Right atrium auricular region (tissue), 2 donors: ENCODE data around the gene HEMK1. TPM values are rescaled to one million over a fixed set of nuclear protein-coding genes. Genes with fewer than 3 reads are reported as not detected.

Source experiments
- DNase-seq: peaks from one replicate; pipeline ENCODE4 v3.0.0-alpha.2; 2019; ENCODE audit warnings: low spot score
- H3K27ac ChIP-seq, 2 donors: fragments of 200-600 bp; sonication (generic); 1 replicate in 1 of 2; 2 replicates in 1 of 2; pipeline ENCODE4 v1.5.1; 2016 to 2019
- H3K27me3 ChIP-seq, 2 donors: fragments of 200-600 bp; sonication (generic); one replicate each; pipeline versions ENCODE4 v1.5.1 to v1.6.0; 2017 to 2019
- H3K36me3 ChIP-seq: fragments of 200-600 bp; sonication (generic); one replicate; pipeline ENCODE4 v1.5.1; 2016
- H3K4me1 ChIP-seq, 2 donors: fragments of 200-600 bp; sonication (generic); one replicate each; pipeline versions ENCODE4 v1.5.1 to v1.6.0; 2017 to 2019
- H3K4me3 ChIP-seq, 2 donors: fragments of 200-600 bp; sonication (generic); 1 replicate in 1 of 2; 2 replicates in 1 of 2; pipeline ENCODE4 v1.5.1; 2017 to 2019; ENCODE audit warnings: mild to moderate bottlenecking in 1 of 2, moderate library complexity in 1 of 2
- H3K9me3 ChIP-seq, 2 donors: fragments of 200-600 bp; sonication (generic); one replicate each; pipeline ENCODE4 v1.5.1; 2019
- CTCF ChIP-seq, 2 donors: fragments of 200-600 bp; sonication (generic); IDR thresholded peaks; one replicate each; pipeline ENCODE4 v1.5.1; 2019; ENCODE audit warnings: antibody characterized with exemption in 2 of 2
- total RNA-seq, 2 donors: library from RNA; depleted of rRNA; stranded (reverse); fragments of >200 nt; gene quantifications; one replicate each; pipeline ENCODE4 v1.1.0, GENCODE V29; 2016

Gene HEMK1
- total RNA-seq = 1 to 10 TPM; 7.2 to 9.6 TPM

DNA sequence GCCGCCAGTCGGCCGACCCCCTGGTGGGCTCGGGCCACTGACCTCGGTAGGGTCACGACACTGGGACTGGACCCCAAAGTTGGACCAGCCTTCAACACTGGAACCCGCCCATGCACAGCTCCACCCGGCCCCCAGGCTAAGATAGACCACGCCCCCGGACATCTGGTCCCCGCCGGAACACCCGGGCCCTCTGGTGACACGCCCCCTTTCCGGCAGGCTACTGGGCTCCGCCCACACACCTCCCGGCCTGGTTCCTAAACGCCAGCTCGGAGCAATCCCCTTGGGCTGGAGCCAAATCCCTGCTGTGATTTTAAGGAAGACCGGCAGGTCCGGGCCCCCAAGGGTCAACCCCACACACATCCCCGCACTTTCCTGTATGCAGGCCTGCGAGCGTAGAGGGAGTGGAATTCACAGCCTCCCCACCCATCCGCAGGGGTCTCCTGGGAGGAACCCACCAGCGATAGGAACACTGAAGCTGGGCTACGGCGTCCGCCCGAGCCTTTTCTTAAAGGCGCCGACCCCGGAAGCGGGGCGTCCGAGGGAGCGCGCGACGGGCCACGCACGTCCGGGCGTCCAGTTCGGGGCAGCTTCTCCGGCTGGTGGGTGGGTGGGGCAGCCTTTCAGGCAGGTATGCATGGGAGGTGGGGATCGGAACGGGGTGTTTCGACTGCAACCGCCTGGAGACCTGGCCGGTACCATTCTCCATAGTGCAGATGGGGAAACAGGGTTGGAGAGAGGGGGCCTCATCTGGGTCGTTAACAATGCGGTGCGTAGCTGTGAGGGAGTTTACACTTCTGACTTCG lies at the start of gene HEMK1:
HEMK1 (plus strand) TSS at position 576 of the 803 bp plus-strand sequence. CDS start 1,583 bp downstream, outside the sequence.
- peak; percentile 97 for DNase-seq
- H3K27me3 ChIP-seq = no peaks in the 10 kb centered on the region
- H3K4me3 ChIP-seq = peak within 1 kb of the TSS; percentile 75 to 77
- no peak for TF ChIP-seq CTCF (IDR thresholded peaks at IDR 0.05)
- H3K27ac ChIP-seq = peak within 1 kb of the TSS; percentile 91 to 95
- H3K4me1 ChIP-seq = peaks cover 0 to 35% of the 10 kb centered on the region in 2 donors
- no peaks in the 10 kb centered on the region for H3K36me3 ChIP-seq
- H3K9me3 ChIP-seq = no peaks in the 10 kb centered on the region

GRCh38 chr3:50520849-50521248 lies 48.5 kb upstream of the HEMK1 start:
- TF ChIP-seq CTCF (IDR thresholded peaks at IDR 0.05) = no peak
- Histone ChIP-seq H3K27ac (no peak overlapping the region), H3K4me3 (no peak overlapping the region), H3K36me3 (no peaks in the 10 kb centered on the region), H3K9me3 (no peaks in the 10 kb centered on the region), H3K4me1 (peaks cover 0 to 13% of the 10 kb centered on the region in 2 donors), H3K27me3 (no peaks in the 10 kb centered on the region)
- DNase-seq = no peak

DNA sequence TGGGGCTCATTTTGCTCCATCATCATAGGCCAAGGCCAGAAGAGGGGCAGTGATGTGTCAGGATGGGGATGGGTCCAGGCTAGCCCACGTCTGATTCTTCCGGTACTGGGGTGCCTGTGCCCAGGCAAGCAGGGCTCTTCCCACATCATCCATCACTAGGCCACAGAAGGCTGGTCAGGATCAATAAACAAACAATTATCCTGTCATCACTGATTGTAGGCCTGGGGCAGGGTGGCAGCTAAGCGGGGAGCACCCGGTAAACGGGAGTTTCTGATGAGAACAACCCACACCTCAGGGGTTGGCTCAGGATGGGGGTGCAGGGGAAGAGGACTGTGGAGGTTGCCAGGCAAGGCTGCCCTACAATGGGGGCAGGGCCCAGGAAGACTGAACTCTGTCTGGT lies 47.8 kb upstream of the HEMK1 start:
- DNase-seq = no peak
- no peaks in the 10 kb centered on the region for H3K27me3 ChIP-seq
- H3K4me1 ChIP-seq = peaks cover 0 to 6% of the 10 kb centered on the region in 2 donors
- H3K9me3 ChIP-seq = no peaks in the 10 kb centered on the region
- no peak overlapping the region for H3K27ac ChIP-seq
- H3K4me3 ChIP-seq = no peak overlapping the region
- no peak for TF ChIP-seq CTCF (IDR thresholded peaks at IDR 0.05)
- H3K36me3 ChIP-seq = no peaks in the 10 kb centered on the region

DNA sequence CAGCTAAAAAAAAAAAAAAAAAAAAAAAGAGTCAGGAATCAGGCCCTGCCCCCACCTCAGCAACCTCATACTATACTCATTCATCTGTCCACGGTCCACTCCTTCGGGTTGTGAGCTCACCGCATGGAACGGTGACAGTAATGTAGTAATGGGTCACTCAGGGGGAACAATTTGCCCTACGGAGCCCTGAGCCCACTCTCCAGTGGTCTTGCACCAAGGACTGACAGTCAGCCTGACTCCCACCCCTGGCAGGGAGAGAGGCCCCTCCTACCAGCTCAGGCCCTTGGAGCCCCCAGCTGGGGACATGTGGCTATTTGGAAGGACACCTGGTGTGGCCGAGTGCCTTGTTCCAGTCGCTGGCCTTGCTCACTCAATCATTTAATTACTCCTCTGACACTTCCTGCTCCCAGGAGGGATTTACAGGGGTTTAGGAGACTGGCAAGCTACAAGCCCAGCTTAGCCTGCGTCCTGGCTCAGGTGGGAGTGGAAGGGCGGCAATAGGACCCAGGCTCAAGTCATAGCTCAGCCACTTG lies 46.0 kb upstream of the HEMK1 start:
- TF ChIP-seq CTCF (IDR thresholded peaks at IDR 0.05) = no peak
- no peak overlapping the region for H3K27ac ChIP-seq
- no peak for DNase-seq
- H3K4me1 ChIP-seq = no peaks in the 10 kb centered on the region
- no peaks in the 10 kb centered on the region for H3K27me3 ChIP-seq
- H3K36me3 ChIP-seq = no peaks in the 10 kb centered on the region
- H3K9me3 ChIP-seq = no peaks in the 10 kb centered on the region
- no peak overlapping the region for H3K4me3 ChIP-seq

GRCh38 chr3:50524746-50525145 lies 44.6 kb upstream of the HEMK1 start:
- TF ChIP-seq CTCF (IDR thresholded peaks at IDR 0.05) = no peak
- Histone ChIP-seq H3K27me3 (no peaks in the 10 kb centered on the region), H3K9me3 (no peaks in the 10 kb centered on the region), H3K4me1 (no peaks in the 10 kb centered on the region), H3K27ac (no peak overlapping the region), H3K4me3 (no peak overlapping the region), H3K36me3 (no peaks in the 10 kb centered on the region)
- no peak for DNase-seq
